Caco-2 (cell line): ENCODE data around the gene SYPL1. TPM values are rescaled to one million over a fixed set of nuclear protein-coding genes. Genes with fewer than 3 reads are reported as not detected.

Experiments
- BruUV-seq: library from RNA; stranded (reverse); fragments of 400-500 nt; replicated peaks from 2 replicates; lab custom pipeline; 2021; lab: Mats Ljungman, UMichigan
- CTCF ChIA-PET: fragments of 300-600 bp; sonication (Branson Sonifier 250); formaldehyde crosslinking; loops from one replicate; lab custom pipeline; 2022; ENCODE audit warnings: antibody characterized with exemption; lab: Charles Lee
- POLR2A ChIA-PET: fragments of 300-600 bp; sonication (Branson Sonifier 250); formaldehyde crosslinking; loops from one replicate; lab custom pipeline; 2022; ENCODE audit warnings: antibody characterized with exemption; lab: Charles Lee
- DNase-seq, 2 experiments: peaks; one replicate each; pipeline versions ENCODE4 v3.0.0 to v3.0.0-alpha.2; 2020 to 2022
- H3K27me3 ChIP-seq: replicated peaks from 2 replicates; pipeline ENCODE4 v1.6.0; 2011; ENCODE audit warnings: low read length; ENCODE audit not compliant: control insufficient read depth, insufficient read depth
- H3K36me3 ChIP-seq: 2 replicates; pipeline ENCODE4 v1.5.1; 2011; ENCODE audit warnings: low read length; ENCODE audit not compliant: control insufficient read depth, insufficient read depth
- H3K4me1 ChIP-seq: fragments of 250-450 bp; sonication (Bioruptor Pico); 2 replicates; pipeline ENCODE4 v1.5.1; 2020; ENCODE audit warnings: mild to moderate bottlenecking
- H3K4me3 ChIP-seq: 2 replicates; pipeline ENCODE4 v1.5.1; 2011; ENCODE audit warnings: low read depth, mild to moderate bottlenecking, control low read depth, low read length
- H3K9me3 ChIP-seq: fragments of 250-450 bp; sonication (Bioruptor Pico); 2 replicates; pipeline ENCODE4 v1.5.1; 2020; ENCODE audit warnings: mild to moderate bottlenecking, moderate library complexity
- H3K27ac Mint-ChIP-seq: one replicate; pipeline ENCODE4 v1.8.0; 2022; ENCODE audit warnings: mixed read lengths; ENCODE audit not compliant: unreplicated experiment
- H3K27me3 Mint-ChIP-seq: one replicate; pipeline ENCODE4 v1.8.0; 2022; ENCODE audit warnings: mixed read lengths; ENCODE audit not compliant: insufficient read depth, unreplicated experiment
- H3K36me3 Mint-ChIP-seq: one replicate; pipeline ENCODE4 v1.8.0; 2022; ENCODE audit warnings: mild to moderate bottlenecking, mixed read lengths; ENCODE audit not compliant: insufficient read depth, unreplicated experiment
- H3K4me1 Mint-ChIP-seq: one replicate; pipeline ENCODE4 v1.8.0; 2022; ENCODE audit warnings: low read depth, mixed read lengths; ENCODE audit not compliant: unreplicated experiment
- H3K4me3 Mint-ChIP-seq: one replicate; pipeline ENCODE4 v1.8.0; 2022; ENCODE audit warnings: mild to moderate bottlenecking, moderate library complexity, mixed read lengths; ENCODE audit not compliant: unreplicated experiment
- H3K9me3 Mint-ChIP-seq: one replicate; pipeline ENCODE4 v1.8.0; 2022; ENCODE audit warnings: mixed read lengths; ENCODE audit not compliant: unreplicated experiment
- intact Hi-C: fragments of 100-400 bp; cut with micrococcal nuclease; formaldehyde crosslinking; loops from one replicate; pipeline ENCODE4 v1.10.0; 2022; ENCODE audit not compliant: unreplicated experiment
- total RNA-seq: library from RNA; stranded (reverse); gene quantifications from 2 replicates; pipeline ENCODE4 v1.2.3, GENCODE V29; 2022
- TF ChIP-seq, protein P1 (sequence below), 2 experiments: fragments of 200-600 bp in 1 of 2; IDR thresholded peaks; 1 replicate in 1 of 2; 2 replicates in 1 of 2; pipeline versions ENCODE4 v1.5.1 to v1.8.0; 2011 to 2022; ENCODE audit warnings: antibody characterized with exemption in 1 of 2, control low read depth in 1 of 2, inconsistent platforms in 1 of 2, low read depth in 1 of 2, low read length in 1 of 2, mild to moderate bottlenecking in 1 of 2, moderate library complexity in 1 of 2; ENCODE audit not compliant: insufficient read depth in 1 of 2, severe bottlenecking in 1 of 2, unreplicated experiment in 1 of 2

SYPL1 gene
- total RNA-seq, 1 experiment from 2014 or later = 81.0 TPM

- intact Hi-C loops = no loop called here
- Mint-ChIP-seq H3K36me3 (peaks cover 26% of the 10 kb centered on the region), H3K4me1 (peaks cover 7% of the 10 kb centered on the region), H3K9me3 (no peaks in the 10 kb centered on the region), H3K27me3 (no peaks in the 10 kb centered on the region), H3K4me3 (no peak overlapping the region), H3K27ac (no peak overlapping the region)
- Histone ChIP-seq H3K9me3 (no peaks in the 10 kb centered on the region), H3K4me3 (no peak overlapping the region), H3K27me3 (no peaks in the 10 kb centered on the region), H3K4me1 (no peaks in the 10 kb centered on the region), H3K36me3 (no peaks in the 10 kb centered on the region; the same call in 1 of the 2 replicates)
- no peak for DNase-seq
- CTCF ChIA-PET = no interaction called here
- no TSS peak for BruUV-seq
- TF ChIP-seq, protein P1, sequence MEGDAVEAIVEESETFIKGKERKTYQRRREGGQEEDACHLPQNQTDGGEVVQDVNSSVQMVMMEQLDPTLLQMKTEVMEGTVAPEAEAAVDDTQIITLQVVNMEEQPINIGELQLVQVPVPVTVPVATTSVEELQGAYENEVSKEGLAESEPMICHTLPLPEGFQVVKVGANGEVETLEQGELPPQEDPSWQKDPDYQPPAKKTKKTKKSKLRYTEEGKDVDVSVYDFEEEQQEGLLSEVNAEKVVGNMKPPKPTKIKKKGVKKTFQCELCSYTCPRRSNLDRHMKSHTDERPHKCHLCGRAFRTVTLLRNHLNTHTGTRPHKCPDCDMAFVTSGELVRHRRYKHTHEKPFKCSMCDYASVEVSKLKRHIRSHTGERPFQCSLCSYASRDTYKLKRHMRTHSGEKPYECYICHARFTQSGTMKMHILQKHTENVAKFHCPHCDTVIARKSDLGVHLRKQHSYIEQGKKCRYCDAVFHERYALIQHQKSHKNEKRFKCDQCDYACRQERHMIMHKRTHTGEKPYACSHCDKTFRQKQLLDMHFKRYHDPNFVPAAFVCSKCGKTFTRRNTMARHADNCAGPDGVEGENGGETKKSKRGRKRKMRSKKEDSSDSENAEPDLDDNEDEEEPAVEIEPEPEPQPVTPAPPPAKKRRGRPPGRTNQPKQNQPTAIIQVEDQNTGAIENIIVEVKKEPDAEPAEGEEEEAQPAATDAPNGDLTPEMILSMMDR (IDR thresholded peaks at IDR 0.05; ENCODE audit: insufficient read depth in 1 of 2, low read depth in 1 of 2, low read length in 1 of 2, severe bottlenecking in 1 of 2, unreplicated experiment in 1 of 2) = no peak
- POLR2A ChIA-PET = no interaction called here
These were observed 12.6 kb downstream of the SYPL1 start for GRCh38 chr7:106099539-106099938.

DNA sequence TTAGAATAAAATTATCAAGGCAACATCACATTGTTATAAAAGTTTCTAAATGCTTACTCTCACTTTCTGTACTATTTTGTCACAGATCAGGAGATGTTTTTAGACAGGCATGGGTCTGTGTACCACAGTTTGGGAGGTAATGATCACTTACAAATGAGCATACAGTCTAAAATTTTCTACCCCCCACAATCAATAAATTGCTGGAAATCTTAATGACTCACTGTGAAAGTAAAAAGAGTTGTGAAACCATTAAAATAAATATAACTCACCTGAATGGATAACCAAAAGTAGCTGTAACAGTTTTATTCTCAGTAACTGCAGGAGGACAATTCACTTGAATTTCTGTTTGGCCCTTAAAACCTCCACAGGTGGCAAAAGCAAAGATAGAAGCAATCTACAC lies 13.2 kb downstream of the SYPL1 start:
- intact Hi-C loops = no loop called here
- Mint-ChIP-seq H3K9me3 (no peaks in the 10 kb centered on the region), H3K4me3 (no peak overlapping the region), H3K36me3 (peaks cover 27% of the 10 kb centered on the region), H3K4me1 (peaks cover 7% of the 10 kb centered on the region), H3K27me3 (no peaks in the 10 kb centered on the region), H3K27ac (no peak overlapping the region)
- DNase-seq = no peak
- H3K27me3 ChIP-seq = no peaks in the 10 kb centered on the region
- no peaks in the 10 kb centered on the region; the same call in 1 of the 2 replicates for H3K36me3 ChIP-seq
- CTCF ChIA-PET = no interaction called here
- H3K9me3 ChIP-seq = no peaks in the 10 kb centered on the region
- TF ChIP-seq, protein P1 (IDR thresholded peaks at IDR 0.05; ENCODE audit: insufficient read depth in 1 of 2, low read depth in 1 of 2, low read length in 1 of 2, severe bottlenecking in 1 of 2, unreplicated experiment in 1 of 2) = no peak
- POLR2A ChIA-PET = no interaction called here
- no TSS peak for BruUV-seq
- no peak overlapping the region for H3K4me3 ChIP-seq
- no peaks in the 10 kb centered on the region for H3K4me1 ChIP-seq

DNA sequence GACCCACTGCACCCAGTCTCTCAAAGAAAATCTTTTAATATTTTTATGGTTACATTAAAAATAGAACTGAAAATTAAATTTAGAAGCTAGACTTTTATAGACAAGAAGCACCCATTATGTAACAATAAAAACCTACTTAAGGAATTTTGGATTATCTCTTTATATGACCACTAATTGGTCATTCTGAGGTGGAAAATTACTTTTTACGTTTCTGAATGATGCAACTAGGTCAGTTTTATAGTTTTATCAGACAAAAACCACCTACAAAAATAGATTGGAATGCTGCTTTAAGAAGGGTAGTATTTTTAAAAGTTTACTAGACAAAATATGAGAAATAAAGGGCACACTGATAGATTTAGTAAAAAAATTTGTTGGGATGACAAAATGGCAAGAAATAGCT lies 16.5 kb downstream of the SYPL1 start:
- POLR2A ChIA-PET = no interaction called here
- H3K27ac Mint-ChIP-seq = no peak overlapping the region
- TF ChIP-seq, protein P1 (IDR thresholded peaks at IDR 0.05; ENCODE audit: insufficient read depth in 1 of 2, low read depth in 1 of 2, low read length in 1 of 2, severe bottlenecking in 1 of 2, unreplicated experiment in 1 of 2) = no peak
- Histone ChIP-seq H3K36me3 (no peaks in the 10 kb centered on the region; the same call in 1 of the 2 replicates), H3K27me3 (no peaks in the 10 kb centered on the region), H3K4me3 (no peak overlapping the region), H3K4me1 (no peaks in the 10 kb centered on the region), H3K9me3 (no peaks in the 10 kb centered on the region)
- intact Hi-C loops = no loop called here
- peaks cover 1% of the 10 kb centered on the region for H3K4me1 Mint-ChIP-seq
- H3K9me3 Mint-ChIP-seq = no peaks in the 10 kb centered on the region
- H3K4me3 Mint-ChIP-seq = no peak overlapping the region
- CTCF ChIA-PET = no interaction called here
- H3K36me3 Mint-ChIP-seq = peaks cover 49% of the 10 kb centered on the region
- DNase-seq = no peak
- H3K27me3 Mint-ChIP-seq = no peaks in the 10 kb centered on the region
- BruUV-seq = no TSS peak
